DMS153 treated with DMSO at 0.1 percent for 48 hours (cell line): ENCODE measurements around the gene PHACTR1.

Source experiments
- DNase-seq: peaks from one replicate; lab custom pipeline; 2025; ENCODE audit not compliant: unreplicated experiment; lab: John Stamatoyannopoulos, UW

Gene PHACTR1

GRCh38 chr6:13063300-13063918, 346.8 kb downstream of the PHACTR1 start:
- DNase-seq = no peak

DNA sequence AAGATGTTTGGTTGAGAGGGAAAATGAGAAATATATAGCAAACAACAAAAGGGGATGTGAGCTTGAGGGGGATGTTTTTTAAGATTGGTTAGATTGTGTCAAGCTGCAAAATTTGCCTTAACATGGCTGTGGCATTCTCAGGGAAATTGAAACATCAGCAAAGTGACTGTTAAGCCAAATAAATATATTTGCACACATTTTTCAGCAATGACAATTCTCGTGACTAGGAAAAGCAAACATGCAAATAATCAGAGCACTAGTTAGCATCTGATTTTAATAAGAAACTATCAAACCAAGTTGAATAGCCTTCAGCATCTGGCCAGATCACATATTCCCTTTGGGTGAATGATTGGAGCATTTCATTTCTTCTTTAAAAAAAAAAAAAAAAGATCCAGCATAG, 349.0 kb downstream of the PHACTR1 start:
- no peak for DNase-seq

- no peak for DNase-seq
Measured at GRCh38 chr6:13066050-13066449, 349.5 kb downstream of the PHACTR1 start.

DNA sequence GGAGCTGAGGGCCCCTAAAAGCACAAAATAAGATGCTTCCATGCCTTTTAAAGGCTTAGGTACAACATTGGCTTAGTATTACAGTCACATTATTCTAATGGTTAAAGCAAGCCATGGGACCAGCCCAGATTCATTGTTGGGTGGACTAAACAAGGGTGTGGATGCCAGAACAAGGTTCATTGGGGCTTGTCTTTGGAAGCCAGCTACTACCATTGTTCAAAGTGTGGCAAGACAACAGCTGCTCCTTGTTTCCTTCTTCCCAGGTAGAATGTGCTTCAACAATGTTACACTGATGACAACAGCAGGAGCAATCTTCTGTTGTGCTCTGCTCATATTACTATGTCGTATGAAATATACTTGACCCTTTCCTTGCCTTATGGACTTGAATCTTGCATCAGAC, 350.3 kb downstream of the PHACTR1 start:
- DNase-seq = no peak

DNA sequence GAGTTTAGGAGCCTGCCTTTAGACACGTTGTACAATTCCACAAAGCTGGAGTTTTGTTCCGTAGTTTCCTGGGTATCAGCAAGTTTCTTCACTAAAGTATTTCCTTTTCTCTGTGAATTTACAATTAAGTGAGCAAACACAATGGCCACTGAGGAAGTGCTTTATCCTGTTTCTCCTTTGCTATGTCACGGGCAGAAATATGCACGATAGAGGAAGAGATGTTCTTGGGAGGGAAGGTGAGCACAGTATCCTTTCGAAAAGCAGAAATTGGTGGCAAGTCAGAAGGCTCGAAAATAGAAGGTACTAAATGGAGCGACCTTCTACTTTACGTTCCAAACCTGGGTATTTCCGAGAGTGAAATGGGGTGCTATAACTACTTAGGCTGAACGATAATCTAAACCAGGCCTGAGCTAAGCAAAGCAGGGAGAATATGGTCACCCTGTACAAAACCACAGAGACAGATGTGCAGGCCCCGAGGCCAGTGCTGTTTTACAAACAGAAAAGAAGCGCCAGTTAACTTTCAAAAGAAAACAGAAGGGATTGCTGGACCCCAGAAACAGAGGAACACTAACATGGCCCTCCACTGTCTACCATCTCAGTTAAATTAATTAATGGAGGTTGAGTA, 352.1 kb downstream of the PHACTR1 start:
- no peak for DNase-seq

GRCh38 chr6:13071550-13072345, 355.2 kb downstream of the PHACTR1 start:
- DNase-seq = no peak

GRCh38 chr6:13072686-13073347, 356.2 kb downstream of the PHACTR1 start:
- DNase-seq = no peak

GRCh38 chr6:13074415-13075140, 358.0 kb downstream of the PHACTR1 start:
- DNase-seq = no peak

DNA sequence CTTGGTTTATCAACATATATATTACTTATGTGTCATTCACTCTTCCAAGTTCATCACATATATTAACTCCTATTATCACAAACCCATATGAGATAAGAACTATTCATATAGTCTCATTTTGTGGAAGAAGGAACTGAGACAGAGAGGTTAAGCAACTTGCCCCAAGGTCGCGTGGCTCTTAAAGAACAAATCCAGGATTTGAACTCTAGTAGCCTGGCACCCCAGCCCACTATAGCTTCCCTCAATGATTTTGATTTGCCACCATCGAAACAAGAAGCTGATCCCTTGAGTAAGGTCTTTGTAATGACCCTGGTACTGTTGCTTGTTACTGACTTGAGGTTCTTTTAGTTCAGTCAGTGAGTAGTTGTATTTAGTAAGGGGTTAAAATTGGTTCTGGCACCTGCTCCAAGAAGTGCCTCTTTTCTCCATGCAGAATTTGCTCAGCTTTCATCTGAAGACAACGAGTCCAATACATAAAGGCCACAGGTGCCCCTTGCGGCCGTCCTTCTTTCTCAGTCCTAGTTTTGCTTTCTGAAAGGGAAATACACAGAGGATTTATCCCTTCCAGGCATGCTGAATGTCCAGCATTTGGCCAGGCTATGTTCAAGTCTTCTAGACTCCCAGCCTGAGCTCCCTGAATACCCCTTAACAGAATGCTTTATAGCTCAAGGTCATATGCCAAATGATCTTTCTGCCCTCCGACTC, 358.7 kb downstream of the PHACTR1 start:
- DNase-seq = no peak

DNA sequence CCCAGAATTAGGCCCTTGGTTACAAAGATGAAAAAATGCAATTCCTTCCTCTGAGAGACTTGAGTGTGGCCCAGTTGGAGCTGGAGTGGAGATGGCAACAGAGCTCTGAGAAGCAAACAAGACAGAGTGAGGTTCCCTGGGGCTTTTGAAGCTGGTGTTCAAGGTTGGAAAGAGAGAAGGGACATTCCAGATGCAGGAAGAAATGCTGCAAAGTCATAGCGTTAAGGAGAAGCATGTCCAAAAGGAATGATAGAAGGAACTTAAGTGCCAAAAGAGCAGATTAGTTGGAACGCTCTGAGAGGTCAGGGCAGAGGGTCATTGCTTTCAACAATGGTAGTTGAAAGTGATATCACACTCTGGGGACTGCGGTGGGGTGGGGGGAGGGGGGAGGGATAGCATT, 360.0 kb downstream of the PHACTR1 start:
- no peak for DNase-seq

DNA sequence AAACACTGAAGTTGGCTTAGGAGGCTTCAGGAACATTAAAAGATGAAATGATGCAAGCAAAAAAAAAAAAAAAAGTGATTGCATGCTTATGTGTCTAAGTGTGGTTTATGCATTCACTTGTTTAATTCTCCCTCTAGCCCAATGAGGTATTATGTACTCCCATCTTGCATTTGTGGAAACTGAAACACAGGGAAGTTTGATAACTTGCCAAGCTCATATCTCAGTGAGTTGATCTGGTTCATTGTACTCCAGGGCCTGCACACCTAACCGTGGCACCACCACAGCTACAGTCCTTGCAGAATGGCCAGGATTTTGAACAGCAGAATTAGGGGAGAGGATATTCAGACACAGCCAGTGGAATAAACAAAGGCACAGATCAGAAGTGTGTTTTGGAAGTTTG, 360.6 kb downstream of the PHACTR1 start:
- DNase-seq = no peak

DNA sequence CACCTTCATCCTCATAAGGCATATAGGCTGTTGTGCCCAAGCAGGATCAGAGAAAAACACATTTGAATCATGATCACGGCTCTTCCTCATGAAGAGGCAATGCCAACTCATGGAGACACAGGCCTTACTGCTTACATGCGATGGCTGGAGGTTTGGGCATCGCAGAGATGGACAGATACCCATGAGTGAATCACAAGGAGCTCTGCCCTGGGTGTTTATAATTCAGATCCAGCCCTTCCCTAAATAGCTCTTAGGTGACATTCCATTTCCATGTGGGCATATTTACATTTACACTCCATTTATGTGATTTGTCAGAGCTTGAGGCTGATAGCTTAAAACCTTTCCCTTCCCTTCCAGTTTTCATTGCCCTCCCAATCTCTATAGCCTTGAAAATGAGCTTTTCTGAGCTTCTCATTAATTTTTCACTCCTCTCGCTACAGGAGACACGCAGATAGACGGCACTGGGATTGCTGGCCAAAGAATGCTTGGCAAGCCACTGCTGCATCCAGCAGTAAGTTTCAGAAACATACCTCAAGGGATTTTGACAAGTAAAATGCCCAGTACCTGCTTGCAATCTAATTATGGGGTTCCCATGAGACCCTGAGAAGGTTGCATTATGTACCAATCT, 362.6 kb downstream of the PHACTR1 start:
- DNase-seq = no peak

- no peak for DNase-seq
Measured at GRCh38 chr6:13080462-13081188, 364.1 kb downstream of the PHACTR1 start.

DNA sequence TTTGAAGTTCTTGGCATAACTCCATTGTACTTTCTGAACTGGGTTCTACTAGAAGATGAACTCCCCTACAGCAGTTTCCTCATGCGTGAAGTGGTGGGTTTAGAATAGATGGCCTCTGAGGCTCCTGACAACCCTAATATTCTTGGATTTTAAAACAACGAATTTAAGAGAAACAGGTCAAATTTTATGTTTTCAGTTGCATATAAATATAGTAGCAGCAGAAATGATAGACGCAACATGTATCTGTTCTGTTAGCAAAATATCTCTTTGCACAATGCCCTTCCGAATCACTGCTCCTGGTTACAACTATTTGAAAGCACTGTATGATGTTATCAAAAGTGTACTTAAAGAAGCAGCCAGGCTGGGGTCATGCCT, 364.6 kb downstream of the PHACTR1 start:
- DNase-seq = no peak

DNA sequence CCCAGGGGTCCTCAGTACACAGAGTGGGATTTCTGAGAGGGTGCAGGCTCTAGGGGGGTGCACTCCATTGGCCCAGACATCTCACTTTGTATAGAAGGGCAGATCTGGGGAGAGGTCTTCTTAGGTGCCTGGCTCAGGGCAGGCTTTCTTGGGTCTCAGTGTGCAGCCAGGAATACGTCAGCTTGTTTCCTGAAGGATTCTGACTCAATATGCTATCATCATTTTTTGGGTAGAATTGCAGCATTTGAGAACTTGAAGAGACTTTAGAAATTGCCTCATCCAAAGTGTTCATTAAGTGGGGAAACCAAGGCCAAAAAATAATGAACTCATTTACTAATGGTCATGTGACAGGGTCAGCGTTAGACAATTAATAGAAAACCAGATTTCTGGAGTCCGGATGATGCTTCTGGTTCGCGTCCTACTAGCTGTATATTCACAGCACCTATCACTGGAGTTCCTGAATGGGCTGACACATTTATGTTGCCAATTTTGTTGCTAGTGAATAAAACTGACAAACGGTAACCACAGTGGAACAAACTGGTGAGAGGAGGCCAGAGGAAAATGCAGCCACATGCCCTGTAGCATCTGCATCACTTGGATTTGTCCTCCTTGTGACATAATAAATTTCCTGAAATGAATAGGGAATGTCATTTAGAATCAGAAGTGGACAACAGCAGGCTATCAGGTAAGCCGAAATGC, 372.9 kb downstream of the PHACTR1 start:
- no peak for DNase-seq

DNA sequence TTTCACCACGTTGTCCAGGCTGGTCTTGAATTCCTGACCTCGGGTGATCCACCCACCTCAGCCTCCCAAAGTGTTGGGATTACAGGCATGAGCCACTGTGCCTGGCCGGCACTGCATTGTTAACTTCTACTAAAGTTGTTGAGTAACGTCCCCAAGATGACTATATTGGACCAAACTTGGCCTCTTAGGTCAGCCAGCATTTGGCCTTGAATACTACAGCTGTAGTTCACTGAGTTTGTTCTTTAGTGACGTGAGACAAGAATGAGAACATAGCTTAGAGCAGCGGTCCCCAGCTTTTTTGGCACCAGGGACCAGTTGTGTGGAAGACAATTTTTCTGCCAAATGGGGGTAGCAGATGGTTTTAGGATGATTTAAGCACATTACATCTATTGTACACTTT, 374.6 kb downstream of the PHACTR1 start:
- DNase-seq = no peak

- DNase-seq = no peak
Measured at GRCh38 chr6:13094781-13095425, 378.3 kb downstream of the PHACTR1 start.

- no peak for DNase-seq
Measured at GRCh38 chr6:13096084-13096483, 379.5 kb downstream of the PHACTR1 start.
